PC-3 (cell line): Measurements from ENCODE around the gene ETFA. TPM values are rescaled to one million over a fixed set of nuclear protein-coding genes. Genes with fewer than 3 reads are reported as not detected.
A peak's percentile ranks its signal among the peaks of the same experiment; 100 is the strongest.

ENCODE experiments used
- ATAC-seq: fragments of 200-7000 bp; cut with Tn5 transposase; 2 replicates; pipeline ENCODE4 v1.9.1; 2020; ENCODE audit warnings: mild to moderate bottlenecking, moderate library complexity
- BruUV-seq: library from RNA; stranded (reverse); fragments of 400-500 nt; replicated peaks from 2 replicates; lab custom pipeline; 2021; lab: Mats Ljungman, UMichigan
- CTCF ChIA-PET: fragments of 300-600 bp; sonication (Branson Sonifier 250); formaldehyde crosslinking; loops from one replicate; lab custom pipeline; 2022; ENCODE audit warnings: antibody characterized with exemption; lab: Charles Lee
- POLR2A ChIA-PET: fragments of 300-600 bp; sonication (Branson Sonifier 250); formaldehyde crosslinking; loops from one replicate; lab custom pipeline; 2022; ENCODE audit warnings: antibody characterized with exemption; ENCODE audit not compliant: unreplicated experiment; lab: Charles Lee
- DNase-seq: peaks from one replicate; pipeline ENCODE4 v3.0.0-alpha.2; 2015
- H2AFZ ChIP-seq: fragments of 300-600 bp; sonication (generic); 2 replicates; pipeline ENCODE4 v1.6.0; 2016; ENCODE audit warnings: antibody characterized with exemption, low read length
- H3F3A ChIP-seq: fragments of 300-600 bp; sonication (generic); one replicate; pipeline ENCODE4 v1.6.0; 2017; ENCODE audit warnings: antibody characterized with exemption, low read length, control low read depth, mild to moderate bottlenecking; ENCODE audit not compliant: unreplicated experiment
- H3K27ac ChIP-seq: fragments of 300-600 bp; sonication (generic); 2 replicates; pipeline ENCODE4 v1.5.1; 2016; ENCODE audit warnings: mild to moderate bottlenecking, low read length
- H3K27me3 ChIP-seq: fragments of 300-600 bp; sonication (generic); 2 replicates; pipeline ENCODE4 v1.6.1; 2016; ENCODE audit warnings: low read length, mixed read lengths
- H3K36me3 ChIP-seq: fragments of 300-600 bp; sonication (generic); 2 replicates; pipeline ENCODE4 v1.6.1; 2016; ENCODE audit warnings: low read depth, mixed run types, low read length, mixed read lengths
- H3K4me1 ChIP-seq: fragments of 300-600 bp; sonication (generic); 2 replicates; pipeline ENCODE4 v1.5.1; 2016; ENCODE audit warnings: low read length; ENCODE audit not compliant: insufficient read depth
- H3K4me2 ChIP-seq: fragments of 300-600 bp; sonication (generic); 2 replicates; pipeline ENCODE4 v1.6.0; 2016; ENCODE audit warnings: low read length
- H3K4me3 ChIP-seq: fragments of 300-600 bp; sonication (generic); 2 replicates; pipeline ENCODE4 v1.5.1; 2016; ENCODE audit warnings: mild to moderate bottlenecking, low read length, mixed read lengths
- H3K79me2 ChIP-seq: fragments of 300-600 bp; sonication (generic); 2 replicates; pipeline ENCODE4 v1.6.1; 2017; ENCODE audit warnings: low read length, mixed read lengths
- H3K9ac ChIP-seq: fragments of 300-600 bp; sonication (generic); 2 replicates; pipeline ENCODE4 v1.6.0; 2016; ENCODE audit warnings: mild to moderate bottlenecking, low read length
- H3K9me2 ChIP-seq: fragments of 300-600 bp; sonication (generic); replicated peaks from 2 replicates; pipeline ENCODE4 v1.6.1; 2016; ENCODE audit warnings: mixed run types, low read length, mixed read lengths
- H3K9me3 ChIP-seq: fragments of 300-600 bp; sonication (generic); 2 replicates; pipeline ENCODE4 v1.6.1; 2016; ENCODE audit warnings: low read length, mixed read lengths
- H4K20me1 ChIP-seq: fragments of 300-600 bp; sonication (generic); 2 replicates; pipeline ENCODE4 v1.6.1; 2016; ENCODE audit warnings: low read length, mixed read lengths
- EZH2 ChIP-seq: fragments of 300-600 bp; sonication (generic); IDR thresholded peaks from one replicate; pipeline ENCODE4 v1.6.1; 2017; ENCODE audit warnings: antibody characterized with exemption, mild to moderate bottlenecking, low read length; ENCODE audit not compliant: unreplicated experiment
- EZH2phosphoT487 ChIP-seq: fragments of 300-600 bp; sonication (generic); IDR thresholded peaks from 2 replicates; pipeline ENCODE4 v1.6.1; 2018; ENCODE audit warnings: mild to moderate bottlenecking, antibody characterized with exemption, low read length, borderline replicate concordance
- intact Hi-C: fragments of 100-400 bp; cut with micrococcal nuclease; formaldehyde crosslinking; loops from 2 replicates; pipeline ENCODE4 v1.9.0; 2023
- total RNA-seq: library from RNA; depleted of rRNA; stranded (reverse); fragments of >200 nt; gene quantifications from 2 replicates; pipeline ENCODE4 v1.2.3, GENCODE V29; 2014
- TF ChIP-seq, protein P1 (sequence below): fragments of 300-600 bp; sonication (generic); conservative IDR thresholded peaks from 2 replicates; pipeline ENCODE4 v1.5.1; 2017; ENCODE audit warnings: antibody characterized with exemption, low read depth, mild to moderate bottlenecking, low read length

Gene ETFA
- total RNA-seq, 1 experiment from 2014 or later = 160 TPM

DNA sequence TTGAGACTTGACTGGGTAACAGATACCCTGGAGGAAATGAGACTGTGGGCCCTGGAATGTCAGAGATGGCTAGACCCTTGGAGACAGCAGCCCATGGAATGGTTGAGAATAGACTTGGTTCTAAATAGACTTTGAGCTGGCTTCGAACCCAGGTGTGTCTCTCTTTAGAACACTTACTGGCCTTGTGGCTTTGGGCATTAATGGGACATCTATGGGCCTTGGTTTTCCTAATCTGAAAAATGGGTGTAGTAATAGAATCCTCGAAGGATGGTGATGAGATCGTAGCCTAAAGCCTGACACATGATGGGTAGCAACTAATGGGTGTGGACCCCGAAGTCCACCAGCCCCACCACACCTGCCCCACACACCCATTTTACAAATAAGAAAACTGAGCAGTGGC lies 132.2 kb downstream of the ETFA start:
- no peak overlapping the region for H3K4me3 ChIP-seq
- ChIA-PET CTCF (no interaction called here), POLR2A (no interaction called here)
- no peaks in the 10 kb centered on the region for H3K4me1 ChIP-seq
- TF ChIP-seq EZH2 (no peak), EZH2phosphoT487 (no peak)
- TF ChIP-seq, protein P1, sequence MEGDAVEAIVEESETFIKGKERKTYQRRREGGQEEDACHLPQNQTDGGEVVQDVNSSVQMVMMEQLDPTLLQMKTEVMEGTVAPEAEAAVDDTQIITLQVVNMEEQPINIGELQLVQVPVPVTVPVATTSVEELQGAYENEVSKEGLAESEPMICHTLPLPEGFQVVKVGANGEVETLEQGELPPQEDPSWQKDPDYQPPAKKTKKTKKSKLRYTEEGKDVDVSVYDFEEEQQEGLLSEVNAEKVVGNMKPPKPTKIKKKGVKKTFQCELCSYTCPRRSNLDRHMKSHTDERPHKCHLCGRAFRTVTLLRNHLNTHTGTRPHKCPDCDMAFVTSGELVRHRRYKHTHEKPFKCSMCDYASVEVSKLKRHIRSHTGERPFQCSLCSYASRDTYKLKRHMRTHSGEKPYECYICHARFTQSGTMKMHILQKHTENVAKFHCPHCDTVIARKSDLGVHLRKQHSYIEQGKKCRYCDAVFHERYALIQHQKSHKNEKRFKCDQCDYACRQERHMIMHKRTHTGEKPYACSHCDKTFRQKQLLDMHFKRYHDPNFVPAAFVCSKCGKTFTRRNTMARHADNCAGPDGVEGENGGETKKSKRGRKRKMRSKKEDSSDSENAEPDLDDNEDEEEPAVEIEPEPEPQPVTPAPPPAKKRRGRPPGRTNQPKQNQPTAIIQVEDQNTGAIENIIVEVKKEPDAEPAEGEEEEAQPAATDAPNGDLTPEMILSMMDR = no peak
- no peak overlapping the region for H3K4me2 ChIP-seq
- no peak overlapping the region for H3K9ac ChIP-seq
- no peaks in the 10 kb centered on the region for H3K36me3 ChIP-seq
- H3K9me3 ChIP-seq = no peaks in the 10 kb centered on the region
- H2AFZ ChIP-seq = no peak overlapping the region
- no peak overlapping the region for H3K27ac ChIP-seq
- no peaks in the 10 kb centered on the region for H3K79me2 ChIP-seq
- BruUV-seq = no TSS peak
- intact Hi-C loops = no loop called here
- no peak for DNase-seq
- H3K27me3 ChIP-seq = no peaks in the 10 kb centered on the region
- no peaks in the 10 kb centered on the region for H4K20me1 ChIP-seq
- ATAC-seq = no peak
- H3K9me2 ChIP-seq = no peaks in the 10 kb centered on the region
- no peaks in the 10 kb centered on the region for H3F3A ChIP-seq

DNA sequence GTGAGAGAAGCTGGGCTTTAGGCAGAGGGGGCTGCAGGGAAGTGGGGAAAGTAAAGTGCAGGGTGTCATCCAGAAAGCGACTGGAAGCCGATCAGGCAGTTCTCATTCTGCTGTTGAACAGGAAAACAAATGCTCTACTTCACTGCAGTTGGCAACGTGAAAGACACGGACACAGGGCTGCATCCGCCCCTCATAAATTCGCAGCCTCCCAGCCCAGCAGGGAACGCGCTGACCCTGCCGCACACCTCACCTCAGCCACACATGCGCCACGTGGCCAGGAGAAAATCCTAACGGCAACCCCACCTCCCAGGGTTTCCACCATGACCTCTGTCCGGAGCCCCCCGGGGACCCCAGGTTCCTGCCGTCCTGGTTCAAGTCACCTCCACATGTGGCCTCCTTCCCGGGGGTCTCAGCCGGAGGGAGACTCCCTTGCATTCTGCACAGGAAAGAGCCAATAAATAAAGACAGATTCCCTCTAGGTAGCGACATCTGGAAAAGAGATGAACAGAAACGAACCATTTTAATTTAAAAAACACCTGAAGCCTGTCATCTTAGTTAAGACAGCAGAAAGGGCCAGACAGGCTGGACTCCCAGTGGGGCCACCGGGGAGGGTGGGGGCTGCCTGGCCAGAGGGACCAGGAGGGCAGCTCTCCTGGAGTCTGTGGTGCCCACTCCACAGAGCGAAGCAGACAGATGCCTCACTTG lies 132.8 kb downstream of the ETFA start:
- ATAC-seq (no peak), DNase-seq (no peak)
- no TSS peak for BruUV-seq
- Histone ChIP-seq H3K4me1 (no peaks in the 10 kb centered on the region), H3K36me3 (no peaks in the 10 kb centered on the region), H2AFZ (no peak overlapping the region), H3K4me2 (no peak overlapping the region), H3K9ac (no peak overlapping the region), H3F3A (no peaks in the 10 kb centered on the region), H3K9me3 (no peaks in the 10 kb centered on the region), H4K20me1 (no peaks in the 10 kb centered on the region), H3K27me3 (no peaks in the 10 kb centered on the region), H3K27ac (no peak overlapping the region), H3K4me3 (no peak overlapping the region), H3K9me2 (no peaks in the 10 kb centered on the region), H3K79me2 (no peaks in the 10 kb centered on the region)
- CTCF ChIA-PET = no interaction called here
- intact Hi-C loops = no loop called here
- TF ChIP-seq EZH2 (no peak), EZH2phosphoT487 (no peak)
- TF ChIP-seq, protein P1 = no peak
- POLR2A ChIA-PET = no interaction called here

DNA sequence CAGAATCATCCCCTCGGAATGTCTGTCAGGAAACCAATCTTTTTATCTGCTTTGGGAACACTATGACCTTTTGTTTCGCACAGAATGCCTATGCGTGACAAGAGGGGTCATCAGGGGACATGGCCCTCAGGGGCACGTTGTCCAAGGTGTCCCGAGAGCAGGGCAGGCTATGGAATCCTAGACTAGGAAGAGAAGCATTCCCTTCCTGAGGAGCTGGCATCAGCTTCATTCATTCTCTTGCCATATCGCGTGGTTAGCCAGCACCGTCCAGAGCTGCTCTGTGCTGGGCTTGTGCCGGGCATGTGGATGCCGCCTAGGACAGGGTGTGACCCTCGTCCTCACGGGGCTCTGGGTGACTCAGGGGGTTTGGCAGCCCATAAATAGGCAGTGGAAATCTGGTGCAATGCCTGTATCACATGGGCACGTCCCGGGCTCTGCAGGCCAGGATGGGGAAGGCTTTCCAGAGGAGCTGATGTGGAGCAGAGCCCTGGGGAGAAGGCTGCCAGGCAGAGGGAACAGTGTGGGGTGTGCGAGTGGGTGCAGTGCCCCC lies 133.7 kb downstream of the ETFA start:
- ATAC-seq (peak; percentile 65), DNase-seq (peak; percentile 23)
- Histone ChIP-seq H3K79me2 (no peaks in the 10 kb centered on the region), H3F3A (no peaks in the 10 kb centered on the region), H3K4me3 (no peak overlapping the region), H2AFZ (no peak overlapping the region), H3K27me3 (no peaks in the 10 kb centered on the region), H3K4me1 (no peaks in the 10 kb centered on the region), H4K20me1 (no peaks in the 10 kb centered on the region), H3K9me2 (no peaks in the 10 kb centered on the region), H3K27ac (no peak overlapping the region), H3K36me3 (no peaks in the 10 kb centered on the region), H3K9ac (no peak overlapping the region), H3K4me2 (no peak overlapping the region), H3K9me3 (no peaks in the 10 kb centered on the region)
- ChIA-PET POLR2A (no interaction called here), CTCF (no interaction called here)
- no TSS peak for BruUV-seq
- intact Hi-C loops = no loop called here
- TF ChIP-seq, protein P1 = no peak
- no peak for TF ChIP-seq EZH2
- TF ChIP-seq EZH2phosphoT487 = no peak
